SK-N-SH (cell line): ENCODE results near the gene FSIP1. TPM values are rescaled to one million over a fixed set of nuclear protein-coding genes. Genes with fewer than 3 reads are reported as not detected.

ENCODE experiments used
- CTCF ChIA-PET: fragments of 300-600, 350-600 bp; formaldehyde crosslinking; extraction: SDS; loops from one replicate; lab custom pipeline; 2021; lab: Yijun Ruan, JAX
- POLR2A ChIA-PET: fragments of 350-600 bp; sonication (Branson Sonifier 250); formaldehyde crosslinking; extraction: SDS; loops from one replicate; lab custom pipeline; 2020; ENCODE audit warnings: antibody characterized with exemption, inconsistent platforms; lab: Yijun Ruan, JAX
- DNase-seq: peaks from one replicate; pipeline ENCODE4 v3.0.0; 2012
- H2AFZ ChIP-seq: fragments of 200-600 bp; sonication (generic); 2 replicates; pipeline ENCODE4 v1.8.1; 2016; ENCODE audit warnings: antibody characterized with exemption, mild to moderate bottlenecking, low read depth
- H3F3A ChIP-seq: fragments of 200-600 bp; sonication (generic); replicated peaks from 2 replicates; pipeline ENCODE3; 2016; ENCODE audit warnings: antibody characterized with exemption, mild to moderate bottlenecking; ENCODE audit not compliant: insufficient read depth
- H3K27ac ChIP-seq, 2 experiments: fragments of 200-500 bp in 1 of 2; fragments of 200-600 bp in 1 of 2; sonication (Bioruptor generic) in 1 of 2; sonication (generic), shearing (Covaris generic) in 1 of 2; 2 replicates each; pipeline versions ENCODE4 v1.5.1 to v1.6.1; 2014 to 2016; ENCODE audit warnings: low read depth in 2 of 2, inconsistent platforms in 1 of 2, low read length in 1 of 2, mild to moderate bottlenecking in 1 of 2, mixed read lengths in 1 of 2
- H3K27me3 ChIP-seq: fragments of 200-600 bp; sonication (generic), shearing (Covaris generic); 2 replicates; pipeline ENCODE4 v1.6.1; 2016; ENCODE audit warnings: mixed run types; ENCODE audit not compliant: insufficient read depth
- H3K36me3 ChIP-seq, 2 experiments: fragments of 200-500 bp in 1 of 2; fragments of 200-600 bp in 1 of 2; sonication (Bioruptor generic) in 1 of 2; sonication (generic) in 1 of 2; replicated peaks in 1 of 2; 2 replicates each; pipeline versions ENCODE3 to v1.5.1; 2014 to 2016; ENCODE audit warnings: low read length in 1 of 2, mild to moderate bottlenecking in 1 of 2; ENCODE audit not compliant: insufficient read depth in 2 of 2, control insufficient read depth in 1 of 2
- H3K4me1 ChIP-seq, 2 experiments: fragments of 200-500 bp in 1 of 2; fragments of 200-600 bp in 1 of 2; sonication (Bioruptor generic) in 1 of 2; sonication (generic), shearing (Covaris generic) in 1 of 2; 2 replicates each; pipeline versions ENCODE4 v1.5.1 to v1.6.1; 2014 to 2016; ENCODE audit warnings: low read depth in 1 of 2, low read length in 1 of 2, mixed run types in 1 of 2; ENCODE audit not compliant: insufficient read depth in 2 of 2, control insufficient read depth in 1 of 2
- H3K4me2 ChIP-seq: fragments of 200-600 bp; sonication (generic), shearing (Covaris generic); 2 replicates; pipeline ENCODE4 v1.6.1; 2017; ENCODE audit warnings: mixed run types
- H3K4me3 ChIP-seq, 2 experiments: fragments of 200-500 bp in 1 of 2; fragments of 200-600 bp in 1 of 2; sonication (Bioruptor generic) in 1 of 2; sonication (generic), shearing (Covaris generic) in 1 of 2; 2 replicates each; pipeline versions ENCODE4 v1.5.1 to v1.8.1; 2014 to 2016; ENCODE audit warnings: low read depth in 2 of 2, inconsistent platforms in 1 of 2, low read length in 1 of 2, mild to moderate bottlenecking in 1 of 2, mixed read lengths in 1 of 2, moderate library complexity in 1 of 2
- H3K79me2 ChIP-seq: fragments of 200-600 bp; sonication (generic); 2 replicates; pipeline ENCODE4 v1.8.1; 2017; ENCODE audit warnings: mild to moderate bottlenecking; ENCODE audit not compliant: insufficient read depth
- H3K9ac ChIP-seq: fragments of 200-600 bp; sonication (generic); 2 replicates; pipeline ENCODE4 v1.6.1; 2017; ENCODE audit warnings: mixed run types
- H3K9me2 ChIP-seq: fragments of 200-600 bp; sonication (generic); 2 replicates; pipeline ENCODE4 v1.6.1; 2017; ENCODE audit warnings: mixed run types
- H3K9me3 ChIP-seq: fragments of 200-600 bp; sonication (generic); 2 replicates; pipeline ENCODE4 v1.6.1; 2017; ENCODE audit warnings: mixed run types, mild to moderate bottlenecking, moderate library complexity
- H4K20me1 ChIP-seq: fragments of 200-600 bp; sonication (generic); 2 replicates; pipeline ENCODE4 v1.6.1; 2017; ENCODE audit warnings: mild to moderate bottlenecking, mixed run types; ENCODE audit not compliant: insufficient read depth
- CHD2 ChIP-seq: fragments of 150-350 bp; IDR thresholded peaks from 2 replicates; pipeline ENCODE4 v1.6.1; 2018; ENCODE audit warnings: low read length; ENCODE audit not compliant: partially characterized antibody
- ELF1 ChIP-seq: IDR thresholded peaks from 2 replicates; pipeline ENCODE4 v1.4.0; 2012
- EP300 ChIP-seq, 2 experiments: IDR thresholded peaks; 2 replicates each; pipeline versions ENCODE4 v1.4.0 to v1.6.1; 2012; ENCODE audit warnings: borderline replicate concordance in 1 of 2, low read depth in 1 of 2, low read length in 1 of 2
- FOXM1 ChIP-seq: IDR thresholded peaks from 2 replicates; pipeline ENCODE4 v1.4.0; 2012; ENCODE audit warnings: low read depth, mild to moderate bottlenecking
- GATA2 ChIP-seq: sonication (generic); formaldehyde crosslinking; IDR thresholded peaks from 2 replicates; pipeline ENCODE4 v1.5.0; 2020; ENCODE audit warnings: mild to moderate bottlenecking, missing genetic modification reagents
- JUND ChIP-seq: IDR thresholded peaks from 2 replicates; pipeline ENCODE4 v1.4.0; 2012
- NRF1 ChIP-seq: IDR thresholded peaks from 2 replicates; pipeline ENCODE4 v1.6.1; 2012; ENCODE audit warnings: low read depth, mild to moderate bottlenecking, low read length
- POLR2AphosphoS5 ChIP-seq: IDR thresholded peaks from 2 replicates; pipeline ENCODE4 v1.6.1; 2012; ENCODE audit warnings: low read depth, low read length
- RAD21 ChIP-seq: IDR thresholded peaks from 2 replicates; pipeline ENCODE4 v1.6.1; 2012; ENCODE audit warnings: mild to moderate bottlenecking, low read length
- RFX5 ChIP-seq: IDR thresholded peaks from 2 replicates; pipeline ENCODE4 v1.6.1; 2012; ENCODE audit warnings: mild to moderate bottlenecking, improper control_type of control experiment, low read length
- SMC3 ChIP-seq: IDR thresholded peaks from 2 replicates; pipeline ENCODE4 v1.6.1; 2012; ENCODE audit warnings: low read depth, low read length, improper control_type of control experiment
- TCF12 ChIP-seq: IDR thresholded peaks from 2 replicates; pipeline ENCODE4 v1.4.0; 2012
- WGBS: methylation state at CpG from one replicate; pipeline ENCODE4 v1.1.6; 2017; ENCODE audit warnings: low lambda C conversion rate; 5-methylcytosine and 5-hydroxymethylcytosine counted together
- polyA plus RNA-seq, 3 experiments: library from polyadenylated mRNA; depleted of rRNA; stranded (reverse); fragments of >200 nt; gene quantifications; 2 replicates each; pipeline ENCODE4 v1.2.3, GENCODE V29; 2012
- TF ChIP-seq, protein P1 (sequence below): fragments of 200-600 bp; sonication (generic); IDR thresholded peaks from 2 replicates; pipeline ENCODE4 v1.6.1; 2017; ENCODE audit warnings: antibody characterized with exemption, mild to moderate bottlenecking, moderate library complexity
- TF ChIP-seq, protein P2 (sequence below): IDR thresholded peaks from 2 replicates; pipeline ENCODE4 v1.4.0; 2012; ENCODE audit warnings: low read depth, borderline replicate concordance
- TF ChIP-seq, protein P3 (sequence below): IDR thresholded peaks from 2 replicates; pipeline ENCODE4 v1.4.0; 2012; ENCODE audit warnings: low read depth, borderline replicate concordance
- TF ChIP-seq, protein P4 (sequence below): IDR thresholded peaks from 2 replicates; pipeline ENCODE4 v1.6.1; 2012; ENCODE audit warnings: mild to moderate bottlenecking, low read depth, low read length, moderate library complexity
- TF ChIP-seq, protein P5 (sequence below): IDR thresholded peaks from 2 replicates; pipeline ENCODE4 v1.4.0; 2012; ENCODE audit warnings: low read depth

The FSIP1 gene
- polyA plus RNA-seq, 1 of the 3 experiments (the other 2 are of a cell fraction): 0.43 TPM

DNA sequence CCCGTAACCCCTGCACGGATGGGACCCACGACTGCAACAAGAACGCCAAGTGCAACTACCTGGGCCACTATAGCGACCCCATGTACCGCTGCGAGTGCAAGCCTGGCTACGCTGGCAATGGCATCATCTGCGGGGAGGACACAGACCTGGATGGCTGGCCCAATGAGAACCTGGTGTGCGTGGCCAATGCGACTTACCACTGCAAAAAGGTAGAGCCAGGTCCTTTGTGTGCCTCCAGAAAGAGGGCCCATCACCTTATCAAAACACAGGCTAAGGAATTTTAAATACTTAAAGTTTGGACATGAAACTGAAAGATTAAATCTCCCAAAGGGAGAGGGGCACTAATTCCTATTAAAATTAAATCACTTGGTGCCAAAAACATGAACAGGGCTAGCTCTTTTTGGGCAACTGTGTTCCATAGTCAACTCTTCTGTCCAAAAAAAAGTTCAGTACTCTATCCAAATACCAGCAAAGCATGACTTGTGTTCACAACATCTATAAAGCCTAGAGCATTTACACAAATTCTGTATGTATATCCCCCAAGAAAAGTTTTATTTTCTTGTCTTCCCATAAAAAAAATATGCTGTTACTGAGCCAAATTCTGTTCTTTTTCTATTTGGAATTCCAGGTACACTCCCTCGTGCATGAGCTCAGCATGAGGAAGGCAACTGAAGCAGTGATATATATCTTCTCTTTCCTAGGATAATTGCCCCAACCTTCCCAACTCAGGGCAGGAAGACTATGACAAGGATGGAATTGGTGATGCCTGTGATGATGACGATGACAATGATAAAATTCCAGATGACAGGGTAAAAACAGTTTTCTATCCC, 192.6 kb downstream of the FSIP1 start:
- no peak overlapping the region for H3K4me3 ChIP-seq
- DNase-seq: no peak
- TF ChIP-seq, protein P1, sequence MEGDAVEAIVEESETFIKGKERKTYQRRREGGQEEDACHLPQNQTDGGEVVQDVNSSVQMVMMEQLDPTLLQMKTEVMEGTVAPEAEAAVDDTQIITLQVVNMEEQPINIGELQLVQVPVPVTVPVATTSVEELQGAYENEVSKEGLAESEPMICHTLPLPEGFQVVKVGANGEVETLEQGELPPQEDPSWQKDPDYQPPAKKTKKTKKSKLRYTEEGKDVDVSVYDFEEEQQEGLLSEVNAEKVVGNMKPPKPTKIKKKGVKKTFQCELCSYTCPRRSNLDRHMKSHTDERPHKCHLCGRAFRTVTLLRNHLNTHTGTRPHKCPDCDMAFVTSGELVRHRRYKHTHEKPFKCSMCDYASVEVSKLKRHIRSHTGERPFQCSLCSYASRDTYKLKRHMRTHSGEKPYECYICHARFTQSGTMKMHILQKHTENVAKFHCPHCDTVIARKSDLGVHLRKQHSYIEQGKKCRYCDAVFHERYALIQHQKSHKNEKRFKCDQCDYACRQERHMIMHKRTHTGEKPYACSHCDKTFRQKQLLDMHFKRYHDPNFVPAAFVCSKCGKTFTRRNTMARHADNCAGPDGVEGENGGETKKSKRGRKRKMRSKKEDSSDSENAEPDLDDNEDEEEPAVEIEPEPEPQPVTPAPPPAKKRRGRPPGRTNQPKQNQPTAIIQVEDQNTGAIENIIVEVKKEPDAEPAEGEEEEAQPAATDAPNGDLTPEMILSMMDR: no peak
- TF ChIP-seq POLR2AphosphoS5: peak; percentile 34; the same call in 1 of the 2 replicates
- no peak overlapping the region for H2AFZ ChIP-seq
- no peaks in the 10 kb centered on the region for H3K27me3 ChIP-seq
- peaks cover 96 to 99% of the 10 kb centered on the region in 2 experiments for H3K36me3 ChIP-seq
- WGBS: 93% methylated on average over 4 of the region's 13 CpGs
- ChIA-PET POLR2A (no interaction called here), CTCF (interaction anchor here (0.7 to 1.7 kb wide), 2 partner anchors 10 to 167 kb away, joined by 3 to 6 read pairs; no protein-coding TSS in a partner anchor)
- H3F3A ChIP-seq: peaks cover 99% of the 10 kb centered on the region
- H3K27ac ChIP-seq: peak overlapping the region in 1 of 2 experiments; percentile 31; a peak in 1 of 4 replicates
- no peak overlapping the region for H3K9ac ChIP-seq
- no peak overlapping the region for H3K4me2 ChIP-seq
- no peaks in the 10 kb centered on the region for H3K9me3 ChIP-seq
- H3K79me2 ChIP-seq: peaks cover 18% of the 10 kb centered on the region
- no peaks in the 10 kb centered on the region for H3K9me2 ChIP-seq
- H3K4me1 ChIP-seq: peaks cover 0 to 10% of the 10 kb centered on the region in 2 experiments; a peak in 1 of 4 replicates
- peaks cover 95% of the 10 kb centered on the region for H4K20me1 ChIP-seq

DNA sequence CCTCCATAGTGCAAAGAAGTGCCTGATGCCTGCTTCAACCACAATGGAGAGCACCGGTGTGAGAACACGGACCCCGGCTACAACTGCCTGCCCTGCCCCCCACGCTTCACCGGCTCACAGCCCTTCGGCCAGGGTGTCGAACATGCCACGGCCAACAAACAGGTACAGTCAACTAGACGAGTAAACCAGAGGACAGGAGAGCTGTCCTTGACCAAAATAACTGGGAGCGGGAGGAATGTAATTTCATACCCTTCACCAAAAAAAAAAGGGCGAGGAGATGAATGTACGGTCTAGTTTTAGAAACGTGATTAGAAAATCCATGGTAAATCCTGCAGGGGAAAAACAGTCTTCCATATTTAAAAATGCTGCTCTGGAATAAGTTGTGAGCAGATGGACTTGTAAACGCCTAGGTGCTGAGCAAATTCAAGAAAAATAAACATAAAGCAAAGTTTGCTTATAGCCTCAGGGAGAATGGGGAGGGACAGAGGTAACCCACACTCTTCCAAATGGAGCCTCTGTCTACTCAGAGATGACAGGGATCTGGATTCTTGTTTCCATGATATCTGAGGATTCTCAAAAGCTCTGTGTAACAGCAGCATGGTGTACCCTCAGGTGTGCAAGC, 193.3 kb downstream of the FSIP1 start:
- POLR2A ChIA-PET: no interaction called here
- H3K9me3 ChIP-seq: no peaks in the 10 kb centered on the region
- 95% methylated on average over 14 of the region's 14 CpGs for WGBS
- no peaks in the 10 kb centered on the region for H3K9me2 ChIP-seq
- TF ChIP-seq ELF1 (no peak), NRF1 (no peak), GATA2 (CRISPR knock-in tag) (no peak), EP300 (IDR thresholded peaks at IDR 0.05; ENCODE audit: borderline replicate concordance in 1 of 2, low read depth in 1 of 2, low read length in 1 of 2) (no peak), CHD2 (no peak), FOXM1 (no peak), SMC3 (no peak), TCF12 (no peak), RAD21 (no peak), POLR2AphosphoS5 (no peak), JUND (no peak), RFX5 (no peak)
- TF ChIP-seq, protein P2, sequence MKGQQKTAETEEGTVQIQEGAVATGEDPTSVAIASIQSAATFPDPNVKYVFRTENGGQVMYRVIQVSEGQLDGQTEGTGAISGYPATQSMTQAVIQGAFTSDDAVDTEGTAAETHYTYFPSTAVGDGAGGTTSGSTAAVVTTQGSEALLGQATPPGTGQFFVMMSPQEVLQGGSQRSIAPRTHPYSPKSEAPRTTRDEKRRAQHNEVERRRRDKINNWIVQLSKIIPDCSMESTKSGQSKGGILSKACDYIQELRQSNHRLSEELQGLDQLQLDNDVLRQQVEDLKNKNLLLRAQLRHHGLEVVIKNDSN: no peak
- TF ChIP-seq, protein P3, sequence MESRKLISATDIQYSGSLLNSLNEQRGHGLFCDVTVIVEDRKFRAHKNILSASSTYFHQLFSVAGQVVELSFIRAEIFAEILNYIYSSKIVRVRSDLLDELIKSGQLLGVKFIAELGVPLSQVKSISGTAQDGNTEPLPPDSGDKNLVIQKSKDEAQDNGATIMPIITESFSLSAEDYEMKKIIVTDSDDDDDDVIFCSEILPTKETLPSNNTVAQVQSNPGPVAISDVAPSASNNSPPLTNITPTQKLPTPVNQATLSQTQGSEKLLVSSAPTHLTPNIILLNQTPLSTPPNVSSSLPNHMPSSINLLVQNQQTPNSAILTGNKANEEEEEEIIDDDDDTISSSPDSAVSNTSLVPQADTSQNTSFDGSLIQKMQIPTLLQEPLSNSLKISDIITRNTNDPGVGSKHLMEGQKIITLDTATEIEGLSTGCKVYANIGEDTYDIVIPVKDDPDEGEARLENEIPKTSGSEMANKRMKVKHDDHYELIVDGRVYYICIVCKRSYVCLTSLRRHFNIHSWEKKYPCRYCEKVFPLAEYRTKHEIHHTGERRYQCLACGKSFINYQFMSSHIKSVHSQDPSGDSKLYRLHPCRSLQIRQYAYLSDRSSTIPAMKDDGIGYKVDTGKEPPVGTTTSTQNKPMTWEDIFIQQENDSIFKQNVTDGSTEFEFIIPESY: no peak
- TF ChIP-seq, protein P4, sequence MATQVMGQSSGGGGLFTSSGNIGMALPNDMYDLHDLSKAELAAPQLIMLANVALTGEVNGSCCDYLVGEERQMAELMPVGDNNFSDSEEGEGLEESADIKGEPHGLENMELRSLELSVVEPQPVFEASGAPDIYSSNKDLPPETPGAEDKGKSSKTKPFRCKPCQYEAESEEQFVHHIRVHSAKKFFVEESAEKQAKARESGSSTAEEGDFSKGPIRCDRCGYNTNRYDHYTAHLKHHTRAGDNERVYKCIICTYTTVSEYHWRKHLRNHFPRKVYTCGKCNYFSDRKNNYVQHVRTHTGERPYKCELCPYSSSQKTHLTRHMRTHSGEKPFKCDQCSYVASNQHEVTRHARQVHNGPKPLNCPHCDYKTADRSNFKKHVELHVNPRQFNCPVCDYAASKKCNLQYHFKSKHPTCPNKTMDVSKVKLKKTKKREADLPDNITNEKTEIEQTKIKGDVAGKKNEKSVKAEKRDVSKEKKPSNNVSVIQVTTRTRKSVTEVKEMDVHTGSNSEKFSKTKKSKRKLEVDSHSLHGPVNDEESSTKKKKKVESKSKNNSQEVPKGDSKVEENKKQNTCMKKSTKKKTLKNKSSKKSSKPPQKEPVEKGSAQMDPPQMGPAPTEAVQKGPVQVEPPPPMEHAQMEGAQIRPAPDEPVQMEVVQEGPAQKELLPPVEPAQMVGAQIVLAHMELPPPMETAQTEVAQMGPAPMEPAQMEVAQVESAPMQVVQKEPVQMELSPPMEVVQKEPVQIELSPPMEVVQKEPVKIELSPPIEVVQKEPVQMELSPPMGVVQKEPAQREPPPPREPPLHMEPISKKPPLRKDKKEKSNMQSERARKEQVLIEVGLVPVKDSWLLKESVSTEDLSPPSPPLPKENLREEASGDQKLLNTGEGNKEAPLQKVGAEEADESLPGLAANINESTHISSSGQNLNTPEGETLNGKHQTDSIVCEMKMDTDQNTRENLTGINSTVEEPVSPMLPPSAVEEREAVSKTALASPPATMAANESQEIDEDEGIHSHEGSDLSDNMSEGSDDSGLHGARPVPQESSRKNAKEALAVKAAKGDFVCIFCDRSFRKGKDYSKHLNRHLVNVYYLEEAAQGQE: no peak
- TF ChIP-seq, protein P5, sequence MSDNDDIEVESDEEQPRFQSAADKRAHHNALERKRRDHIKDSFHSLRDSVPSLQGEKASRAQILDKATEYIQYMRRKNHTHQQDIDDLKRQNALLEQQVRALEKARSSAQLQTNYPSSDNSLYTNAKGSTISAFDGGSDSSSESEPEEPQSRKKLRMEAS: no peak
- CTCF ChIA-PET: interaction anchor here (1.7 kb wide), 1 partner anchor 9 kb away, joined by 6 read pairs; no protein-coding TSS in a partner anchor
- H3F3A ChIP-seq: peaks cover 99% of the 10 kb centered on the region
- no peaks in the 10 kb centered on the region for H3K27me3 ChIP-seq
- H3K4me1 ChIP-seq: peaks cover 0 to 9% of the 10 kb centered on the region in 2 experiments; a peak in 1 of 4 replicates
- H3K36me3 ChIP-seq: peaks cover 96 to 100% of the 10 kb centered on the region in 2 experiments
- no peak overlapping the region for H3K4me3 ChIP-seq
- no peak overlapping the region for H2AFZ ChIP-seq
- no peak overlapping the region for H3K4me2 ChIP-seq
- peaks cover 25% of the 10 kb centered on the region for H3K79me2 ChIP-seq
- H4K20me1 ChIP-seq: peaks cover 100% of the 10 kb centered on the region
- no peak for DNase-seq
- H3K9ac ChIP-seq: no peak overlapping the region
- peak overlapping the region in 1 of 2 experiments; percentile 31; a peak in 1 of 4 replicates for H3K27ac ChIP-seq
